ENCODE measurements around the gene LRIG1.

Gene LRIG1

DNA sequence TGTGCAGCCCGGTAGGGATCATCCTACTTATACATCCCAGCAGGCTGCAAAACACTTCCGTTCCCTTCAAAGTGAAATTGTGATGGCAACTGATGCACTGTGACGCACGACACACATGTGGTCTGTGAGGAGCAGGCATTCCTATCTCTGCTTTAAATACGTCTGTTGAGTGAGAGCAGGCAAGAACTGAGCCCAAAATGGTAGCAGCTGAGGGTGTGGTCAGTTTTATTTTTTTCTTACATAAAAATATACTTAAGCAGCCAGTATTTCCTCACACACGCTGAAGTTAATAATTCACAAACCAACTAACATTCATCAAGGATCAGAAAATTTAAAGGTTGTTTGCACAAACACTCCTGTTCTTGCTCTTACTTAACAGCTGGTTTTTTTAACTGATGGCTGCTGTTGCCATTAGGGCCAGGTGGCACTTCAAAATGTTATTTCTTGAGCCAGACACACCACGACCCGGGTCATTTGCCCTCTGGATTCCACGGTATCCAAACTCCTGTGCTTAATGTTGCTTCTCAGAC is 23.9 kb downstream of the LRIG1 start:
- no peaks in the 10 kb centered on the region for H3K27me3 ChIP-seq (ENCODE audit: insufficient read depth, low read length)
- no peak overlapping the region for H3K9ac ChIP-seq (ENCODE audit: low read depth, low read length)
- peaks cover 74% of the 10 kb centered on the region for H3K4me1 ChIP-seq (ENCODE audit: insufficient read depth, low read length)
- no peak overlapping the region for H3K4me3 ChIP-seq (ENCODE audit: low read length)
- H3K36me3 ChIP-seq (ENCODE audit: insufficient read depth, low read depth, low read length), result peaks cover 4% of the 10 kb centered on the region; the same call in 1 of the 2 replicates
- no peaks in the 10 kb centered on the region for H3K9me3 ChIP-seq (ENCODE audit: insufficient read depth, low read depth, low read length)
- no peak overlapping the region for H3K27ac ChIP-seq (ENCODE audit: low read length)

DNA sequence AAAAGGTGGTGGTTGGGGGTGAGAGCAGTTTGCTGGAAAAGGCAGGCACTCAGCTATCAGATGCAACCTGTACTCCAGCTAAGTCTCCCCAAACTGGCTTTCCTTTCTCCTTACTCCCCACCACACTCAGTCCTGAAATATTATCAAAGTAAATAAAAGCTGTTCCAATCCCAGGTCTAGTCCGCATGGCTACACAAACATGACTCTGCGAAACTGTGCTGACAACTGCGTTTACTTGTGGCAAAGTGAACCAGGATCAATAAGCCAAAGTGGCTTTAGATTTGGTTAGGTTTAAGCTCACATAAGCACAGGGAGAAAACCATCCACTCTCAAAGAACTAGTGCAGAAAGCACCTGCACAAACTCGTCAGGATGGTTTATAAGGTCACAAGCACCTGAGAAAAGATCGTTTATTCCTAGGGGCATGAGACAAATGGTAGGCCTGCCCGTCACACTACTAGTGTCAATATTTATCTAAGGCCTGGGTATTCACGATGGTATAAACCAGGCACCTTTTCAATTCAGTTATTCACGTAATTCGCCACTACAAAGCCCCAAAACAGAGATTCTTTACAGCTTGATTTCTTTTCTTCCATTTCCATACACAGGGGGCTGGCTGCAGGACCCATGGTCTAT is 25.3 kb downstream of the LRIG1 start:
- H3K9ac ChIP-seq (ENCODE audit: low read depth, low read length), result no peak overlapping the region
- H3K27me3 ChIP-seq (ENCODE audit: insufficient read depth, low read length), result no peaks in the 10 kb centered on the region
- peaks cover 69% of the 10 kb centered on the region for H3K4me1 ChIP-seq (ENCODE audit: insufficient read depth, low read length)
- no peak overlapping the region for H3K4me3 ChIP-seq (ENCODE audit: low read length)
- H3K36me3 ChIP-seq (ENCODE audit: insufficient read depth, low read depth, low read length), result peaks cover 4% of the 10 kb centered on the region; the same call in 1 of the 2 replicates
- H3K27ac ChIP-seq (ENCODE audit: low read length), result no peak overlapping the region
- no peaks in the 10 kb centered on the region for H3K9me3 ChIP-seq (ENCODE audit: insufficient read depth, low read depth, low read length)

DNA sequence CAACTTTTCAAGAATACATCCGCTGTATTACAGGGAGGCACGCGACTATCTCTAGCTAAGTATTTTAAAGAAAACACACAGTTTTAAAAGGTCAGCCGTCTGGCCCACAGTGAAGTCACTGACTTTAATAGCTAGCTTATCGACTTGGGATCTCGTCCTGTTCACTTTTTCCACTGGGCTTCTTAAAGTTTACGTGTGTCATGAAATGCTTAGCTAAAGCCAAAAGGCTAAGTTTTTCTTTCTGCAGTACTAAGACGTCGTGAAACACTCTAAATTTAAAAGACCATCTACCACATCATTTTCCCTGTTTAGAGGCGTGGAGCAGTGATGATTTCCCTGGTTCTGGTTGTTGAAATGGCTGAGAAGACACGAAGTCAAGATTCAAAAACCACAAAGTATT is 27.1 kb downstream of the LRIG1 start:
- Histone ChIP-seq H3K9me3 (ENCODE audit: insufficient read depth, low read depth, low read length) (no peaks in the 10 kb centered on the region), H3K9ac (ENCODE audit: low read depth, low read length) (no peak overlapping the region), H3K36me3 (ENCODE audit: insufficient read depth, low read depth, low read length) (peaks cover 9% of the 10 kb centered on the region; the same call in 1 of the 2 replicates), H3K27ac (ENCODE audit: low read length) (no peak overlapping the region), H3K4me1 (ENCODE audit: insufficient read depth, low read length) (peaks cover 62% of the 10 kb centered on the region; the same call in 1 of the 2 replicates), H3K27me3 (ENCODE audit: insufficient read depth, low read length) (no peaks in the 10 kb centered on the region), H3K4me3 (ENCODE audit: low read length) (no peak overlapping the region)

DNA sequence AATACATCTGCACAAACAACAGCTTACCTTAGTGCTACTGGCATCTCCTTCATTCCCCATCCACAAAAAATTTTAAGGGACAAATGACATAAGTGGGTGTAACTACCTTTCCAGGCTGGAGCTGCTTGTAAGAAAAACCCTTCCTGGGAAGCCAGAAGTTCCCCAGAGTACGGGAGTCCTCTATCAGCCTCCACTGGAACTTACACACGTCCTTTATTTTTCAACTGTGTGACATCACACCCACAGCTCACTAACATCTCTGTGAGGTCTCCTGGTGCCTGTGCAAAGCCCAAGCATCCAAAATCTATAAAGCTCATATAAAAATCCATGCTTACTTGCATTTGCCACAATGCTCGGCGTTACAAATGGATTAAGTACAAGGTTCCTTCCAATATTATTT is 27.6 kb downstream of the LRIG1 start:
- peaks cover 9% of the 10 kb centered on the region; the same call in 1 of the 2 replicates for H3K36me3 ChIP-seq (ENCODE audit: insufficient read depth, low read depth, low read length)
- H3K4me1 ChIP-seq (ENCODE audit: insufficient read depth, low read length), result peaks cover 60% of the 10 kb centered on the region; the same call in 1 of the 2 replicates
- H3K27me3 ChIP-seq (ENCODE audit: insufficient read depth, low read length), result no peaks in the 10 kb centered on the region
- no peak overlapping the region for H3K27ac ChIP-seq (ENCODE audit: low read length)
- no peak overlapping the region for H3K4me3 ChIP-seq (ENCODE audit: low read length)
- no peaks in the 10 kb centered on the region for H3K9me3 ChIP-seq (ENCODE audit: insufficient read depth, low read depth, low read length)
- H3K9ac ChIP-seq (ENCODE audit: low read depth, low read length), result no peak overlapping the region

DNA sequence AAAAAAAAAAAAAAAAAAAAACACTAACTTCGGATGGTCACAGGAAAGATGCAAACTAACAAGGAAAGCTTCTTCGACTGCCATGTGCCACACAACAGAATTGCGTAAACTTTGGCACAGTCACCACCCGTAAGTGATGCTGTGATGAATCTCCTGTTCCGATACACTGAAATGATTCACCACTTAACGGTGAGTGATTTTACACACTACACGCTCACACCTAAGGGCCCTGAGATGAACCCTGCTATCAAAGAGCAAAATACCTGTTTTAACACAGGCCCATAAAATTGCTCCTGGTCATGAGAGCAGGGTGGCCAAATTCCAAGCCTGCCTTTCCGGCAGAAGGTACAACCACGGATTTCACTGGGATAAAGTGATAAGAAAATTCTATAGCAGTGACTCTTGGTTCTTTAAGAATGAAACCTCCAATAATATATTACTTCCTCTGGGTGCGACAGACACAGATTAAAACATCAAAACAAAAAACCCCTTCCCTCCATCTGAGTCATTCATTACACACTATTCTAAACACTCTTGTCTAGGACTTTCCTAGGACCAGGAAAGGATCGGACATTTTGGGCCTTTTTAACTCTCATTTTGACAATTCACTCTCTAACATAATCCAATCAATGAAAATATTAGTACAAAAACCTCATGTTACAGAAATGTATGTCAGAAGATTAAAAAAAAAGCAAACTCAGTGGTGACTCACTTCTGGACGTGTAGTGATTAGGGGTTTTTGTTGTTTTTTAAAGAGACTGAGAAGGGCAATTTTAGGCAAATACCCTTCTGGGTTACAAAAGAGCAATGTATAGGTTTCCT is 28.3 kb downstream of the LRIG1 start:
- no peak overlapping the region for H3K4me3 ChIP-seq (ENCODE audit: low read length)
- peaks cover 9% of the 10 kb centered on the region; the same call in 1 of the 2 replicates for H3K36me3 ChIP-seq (ENCODE audit: insufficient read depth, low read depth, low read length)
- no peaks in the 10 kb centered on the region for H3K9me3 ChIP-seq (ENCODE audit: insufficient read depth, low read depth, low read length)
- no peaks in the 10 kb centered on the region for H3K27me3 ChIP-seq (ENCODE audit: insufficient read depth, low read length)
- no peak overlapping the region for H3K27ac ChIP-seq (ENCODE audit: low read length)
- peaks cover 65% of the 10 kb centered on the region; the same call in 1 of the 2 replicates for H3K4me1 ChIP-seq (ENCODE audit: insufficient read depth, low read length)
- H3K9ac ChIP-seq (ENCODE audit: low read depth, low read length), result no peak overlapping the region

DNA sequence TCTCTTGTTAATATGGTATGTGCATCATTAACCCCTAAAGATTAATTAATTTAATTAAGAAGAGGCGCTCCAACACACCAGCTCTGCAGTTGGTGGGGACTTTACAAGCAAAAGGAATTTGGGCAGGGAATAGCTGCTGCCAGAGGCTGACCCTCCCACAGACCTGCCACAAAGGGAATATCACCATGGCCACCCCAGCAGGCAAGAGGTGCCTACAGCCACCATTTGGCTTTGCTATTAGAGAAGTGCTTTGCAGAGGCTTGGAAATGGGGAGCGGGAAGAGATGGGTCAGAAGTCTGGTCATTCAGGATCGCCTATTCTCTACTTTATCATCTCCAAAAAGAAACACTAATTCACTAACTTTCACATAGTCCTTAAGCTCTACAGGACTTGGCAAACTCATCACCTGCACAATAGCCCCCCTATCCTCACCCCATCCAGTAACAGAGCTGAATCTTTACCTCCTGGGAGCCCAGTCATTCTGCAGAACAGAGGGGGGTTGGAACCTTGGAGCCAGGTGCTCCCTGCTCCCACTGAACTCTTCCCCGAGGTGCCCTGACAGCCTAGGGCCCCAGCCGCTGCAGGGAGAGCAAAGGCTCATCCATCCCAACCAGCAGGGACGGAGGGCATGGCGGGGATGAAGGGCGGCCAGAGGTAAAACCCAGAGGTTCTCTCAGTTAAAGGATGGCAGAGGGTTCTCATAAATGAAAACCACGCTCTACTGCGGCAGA is 29.7 kb downstream of the LRIG1 start:
- Histone ChIP-seq H3K4me3 (ENCODE audit: low read length) (no peak overlapping the region), H3K9me3 (ENCODE audit: insufficient read depth, low read depth, low read length) (no peaks in the 10 kb centered on the region), H3K9ac (ENCODE audit: low read depth, low read length) (no peak overlapping the region), H3K27ac (ENCODE audit: low read length) (no peak overlapping the region), H3K27me3 (ENCODE audit: insufficient read depth, low read length) (no peaks in the 10 kb centered on the region), H3K36me3 (ENCODE audit: insufficient read depth, low read depth, low read length) (peaks cover 9% of the 10 kb centered on the region; the same call in 1 of the 2 replicates), H3K4me1 (ENCODE audit: insufficient read depth, low read length) (peaks cover 57% of the 10 kb centered on the region; the same call in 1 of the 2 replicates)

DNA sequence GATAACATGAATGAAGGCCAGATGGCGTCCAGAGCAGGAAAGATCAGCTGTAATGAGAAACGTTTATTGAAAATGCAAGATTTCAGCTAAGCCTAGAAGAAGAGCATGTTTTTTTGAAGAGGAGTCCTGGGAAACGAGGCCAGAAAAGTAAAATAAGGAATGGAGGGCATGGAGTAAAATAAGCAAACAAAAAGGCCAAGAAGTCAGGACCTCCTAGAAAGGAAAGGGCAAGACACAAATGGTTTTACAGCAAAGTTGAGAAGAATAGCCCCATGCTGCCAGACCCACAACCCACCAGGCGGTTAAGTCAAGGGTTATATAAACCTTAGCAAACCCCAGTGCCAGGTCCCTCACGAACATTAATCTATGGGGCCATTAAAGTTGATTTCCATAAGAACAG is 30.5 kb downstream of the LRIG1 start:
- Histone ChIP-seq H3K36me3 (ENCODE audit: insufficient read depth, low read depth, low read length) (peaks cover 9% of the 10 kb centered on the region; the same call in 1 of the 2 replicates), H3K9ac (ENCODE audit: low read depth, low read length) (no peak overlapping the region), H3K27ac (ENCODE audit: low read length) (no peak overlapping the region), H3K27me3 (ENCODE audit: insufficient read depth, low read length) (no peaks in the 10 kb centered on the region), H3K9me3 (ENCODE audit: insufficient read depth, low read depth, low read length) (no peaks in the 10 kb centered on the region), H3K4me3 (ENCODE audit: low read length) (no peak overlapping the region), H3K4me1 (ENCODE audit: insufficient read depth, low read length) (peaks cover 49% of the 10 kb centered on the region; the same call in 1 of the 2 replicates)

DNA sequence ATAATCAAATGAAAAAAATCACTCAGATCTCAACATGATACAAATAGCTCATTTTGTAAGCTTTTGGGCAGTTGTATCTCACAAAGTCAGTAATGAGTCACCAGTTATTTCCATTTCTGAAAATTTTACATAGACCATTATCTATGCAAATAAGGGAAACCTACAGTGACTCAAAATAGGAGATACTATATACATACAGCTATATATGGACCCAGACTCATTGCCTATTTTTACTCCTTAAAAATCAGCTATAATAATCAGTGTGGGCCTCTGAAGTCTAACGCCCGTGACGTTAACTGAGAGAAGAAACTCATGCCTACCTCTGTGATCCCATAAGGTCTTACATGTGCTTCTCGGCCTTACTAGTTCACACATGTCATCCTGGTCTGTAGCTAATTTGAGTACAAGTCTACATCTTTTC is 31.6 kb downstream of the LRIG1 start:
- no peak overlapping the region for H3K27ac ChIP-seq (ENCODE audit: low read length)
- H3K4me3 ChIP-seq (ENCODE audit: low read length), result no peak overlapping the region
- H3K9me3 ChIP-seq (ENCODE audit: insufficient read depth, low read depth, low read length), result no peaks in the 10 kb centered on the region
- H3K9ac ChIP-seq (ENCODE audit: low read depth, low read length), result no peak overlapping the region
- H3K36me3 ChIP-seq (ENCODE audit: insufficient read depth, low read depth, low read length), result peaks cover 9% of the 10 kb centered on the region; the same call in 1 of the 2 replicates
- H3K27me3 ChIP-seq (ENCODE audit: insufficient read depth, low read length), result no peaks in the 10 kb centered on the region
- H3K4me1 ChIP-seq (ENCODE audit: insufficient read depth, low read length), result peaks cover 42% of the 10 kb centered on the region; the same call in 1 of the 2 replicates

DNA sequence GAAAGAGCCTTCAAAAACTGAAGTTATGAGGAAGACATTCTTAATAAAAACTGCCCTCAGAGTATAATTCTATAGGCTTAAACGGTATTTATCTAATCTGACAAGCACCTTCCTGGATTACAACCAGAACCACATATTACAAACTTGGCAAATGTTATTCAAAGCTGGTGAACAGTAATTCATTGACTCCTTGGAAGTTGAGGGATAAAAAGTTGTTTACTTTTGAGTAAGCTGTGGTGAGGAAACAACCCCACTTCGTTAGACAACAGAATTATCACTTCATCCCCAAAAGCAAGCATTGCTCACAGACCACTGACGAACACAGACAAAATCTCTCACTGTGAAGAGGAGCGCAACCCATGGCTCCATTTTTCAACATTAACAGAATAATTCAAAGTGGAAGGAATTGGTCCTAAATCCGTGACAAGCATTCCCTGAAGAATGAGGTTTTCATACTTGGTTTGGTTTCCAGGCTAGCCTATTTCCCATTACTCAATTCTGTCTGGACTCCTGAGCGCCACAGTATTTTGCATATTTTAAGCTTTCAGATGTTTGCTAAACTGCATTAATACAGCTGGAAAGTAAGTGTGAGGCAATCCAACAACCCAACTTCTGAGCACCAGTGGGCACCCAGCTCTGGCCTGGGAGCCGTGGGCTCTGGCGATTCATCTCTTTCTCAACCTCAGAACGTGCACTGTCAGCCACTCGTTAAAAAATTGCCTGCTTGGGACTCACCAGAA is 32.7 kb downstream of the LRIG1 start:
- peaks cover 6% of the 10 kb centered on the region; the same call in 1 of the 2 replicates for H3K36me3 ChIP-seq (ENCODE audit: insufficient read depth, low read depth, low read length)
- H3K9ac ChIP-seq (ENCODE audit: low read depth, low read length), result no peak overlapping the region
- no peak overlapping the region for H3K27ac ChIP-seq (ENCODE audit: low read length)
- peaks cover 33% of the 10 kb centered on the region; the same call in 1 of the 2 replicates for H3K4me1 ChIP-seq (ENCODE audit: insufficient read depth, low read length)
- no peaks in the 10 kb centered on the region for H3K9me3 ChIP-seq (ENCODE audit: insufficient read depth, low read depth, low read length)
- H3K27me3 ChIP-seq (ENCODE audit: insufficient read depth, low read length), result no peaks in the 10 kb centered on the region
- H3K4me3 ChIP-seq (ENCODE audit: low read length), result no peak overlapping the region

DNA sequence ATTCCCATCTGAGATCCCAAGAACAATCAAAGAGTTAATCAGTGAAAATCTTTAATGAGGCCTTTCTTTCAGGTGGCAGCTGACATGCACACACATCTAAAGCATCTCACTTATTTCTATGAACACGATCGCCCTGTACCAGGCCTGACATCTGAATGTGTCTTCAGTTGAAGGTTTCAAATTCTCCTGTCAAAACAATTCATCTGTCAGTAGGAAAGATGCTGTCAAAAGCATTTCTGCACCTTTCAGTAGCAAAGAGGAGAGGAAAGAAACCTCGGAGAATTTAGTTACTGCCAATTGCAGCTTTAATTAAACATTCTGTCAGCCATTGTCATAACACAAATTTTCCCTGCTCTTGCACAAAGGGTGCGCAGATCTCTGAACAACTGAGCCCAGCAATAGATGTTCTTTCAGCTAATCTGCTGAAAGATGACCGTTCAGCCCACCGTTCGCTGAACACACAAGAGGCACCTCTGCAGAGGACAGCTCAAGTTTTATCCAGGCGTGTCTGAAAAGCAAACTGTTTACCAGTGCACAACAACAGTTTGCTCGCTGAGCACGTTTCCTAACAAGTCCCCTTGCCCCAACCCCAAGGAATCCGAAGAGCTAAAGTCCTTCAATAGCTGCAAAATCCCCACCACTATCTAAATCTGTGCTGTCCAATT is 34.1 kb downstream of the LRIG1 start:
- Histone ChIP-seq H3K4me1 (ENCODE audit: insufficient read depth, low read length) (peaks cover 28% of the 10 kb centered on the region; the same call in 1 of the 2 replicates), H3K4me3 (ENCODE audit: low read length) (no peak overlapping the region), H3K27ac (ENCODE audit: low read length) (no peak overlapping the region), H3K9ac (ENCODE audit: low read depth, low read length) (no peak overlapping the region), H3K36me3 (ENCODE audit: insufficient read depth, low read depth, low read length) (peaks cover 16% of the 10 kb centered on the region; the same call in 1 of the 2 replicates), H3K27me3 (ENCODE audit: insufficient read depth, low read length) (no peaks in the 10 kb centered on the region), H3K9me3 (ENCODE audit: insufficient read depth, low read depth, low read length) (no peaks in the 10 kb centered on the region)
